ENCODE data around the gene DOCK4.
A peak's percentile ranks its signal among the peaks of the same experiment; 100 is the strongest.

DOCK4 gene

GRCh38 chr7:112220877-112221434 lies 14.8 kb upstream of the DOCK4 start:
- DNase-seq (ENCODE audit: low read depth), result no peak

- DNase-seq (ENCODE audit: low read depth), result no peak
Observed at GRCh38 chr7:112215787-112216186, 9.6 kb upstream of the DOCK4 start.

- no peak for DNase-seq (ENCODE audit: low read depth)
Observed at GRCh38 chr7:112214883-112215282, 8.7 kb upstream of the DOCK4 start.

GRCh38 chr7:112214268-112214667 lies 8.1 kb upstream of the DOCK4 start:
- no peak for DNase-seq (ENCODE audit: low read depth)

GRCh38 chr7:112213735-112214134 lies 7.5 kb upstream of the DOCK4 start:
- DNase-seq (ENCODE audit: low read depth), result no peak

GRCh38 chr7:112212571-112212970 lies 6.4 kb upstream of the DOCK4 start:
- DNase-seq (ENCODE audit: low read depth), result no peak

- DNase-seq (ENCODE audit: low read depth), result no peak
Observed at GRCh38 chr7:112211348-112211907, 5.2 kb upstream of the DOCK4 start.

- DNase-seq (ENCODE audit: low read depth), result no peak
Observed at GRCh38 chr7:112207765-112208164, 1.6 kb upstream of the DOCK4 start.

- DNase-seq (ENCODE audit: low read depth), result no peak
Observed at GRCh38 chr7:112206991-112207592, 893 bp upstream of the DOCK4 start.

- peak; percentile 29 for DNase-seq (ENCODE audit: low read depth)
Observed at GRCh38 chr7:112205343-112206237, 609 bp downstream of the DOCK4 start.

GRCh38 chr7:112204499-112205342 lies 1.5 kb downstream of the DOCK4 start:
- DNase-seq (ENCODE audit: low read depth), result no peak

- DNase-seq (ENCODE audit: low read depth), result no peak
Observed at GRCh38 chr7:112203365-112203739, 2.8 kb downstream of the DOCK4 start.

GRCh38 chr7:112202816-112203215 lies 3.4 kb downstream of the DOCK4 start:
- DNase-seq (ENCODE audit: low read depth), result peak; percentile 16

- no peak for DNase-seq (ENCODE audit: low read depth)
Observed at GRCh38 chr7:112201839-112202238, 4.4 kb downstream of the DOCK4 start.

GRCh38 chr7:112201411-112201810 lies 4.8 kb downstream of the DOCK4 start:
- no peak for DNase-seq (ENCODE audit: low read depth)

GRCh38 chr7:112199672-112200071 lies 6.5 kb downstream of the DOCK4 start:
- no peak for DNase-seq (ENCODE audit: low read depth)

- no peak for DNase-seq (ENCODE audit: low read depth)
Observed at GRCh38 chr7:112199035-112199655, 7.1 kb downstream of the DOCK4 start.

GRCh38 chr7:112197322-112197721 lies 8.9 kb downstream of the DOCK4 start:
- no peak for DNase-seq (ENCODE audit: low read depth)

- no peak for DNase-seq (ENCODE audit: low read depth)
Observed at GRCh38 chr7:112195717-112196116, 10.5 kb downstream of the DOCK4 start.

- DNase-seq (ENCODE audit: low read depth), result no peak
Observed at GRCh38 chr7:112193915-112194502, 12.2 kb downstream of the DOCK4 start.
